Lung (tissue), 12 donors: ENCODE measurements around the gene CAND1. TPM values are rescaled to one million over a fixed set of nuclear protein-coding genes. Genes with fewer than 3 reads are reported as not detected.

Experiments
- ATAC-seq: fragments of 200-7000 bp; cut with Tn5 transposase; one replicate; pipeline ENCODE4 v1.9.1; 2020; ENCODE audit warnings: moderate number of reproducible peaks; ENCODE audit not compliant: insufficient read depth, low FRiP score
- DNase-seq, 3 donors: peaks; one replicate each; pipeline ENCODE4 v3.0.0-alpha.2; 2013 to 2017
- H3K27ac ChIP-seq, 2 donors: one replicate each; pipeline ENCODE4 v1.5.1; 2013; ENCODE audit warnings: mild to moderate bottlenecking in 2 of 2, moderate library complexity in 2 of 2, control low read depth in 1 of 2, inconsistent platforms in 1 of 2, low read depth in 1 of 2, low read length in 1 of 2
- H3K27me3 ChIP-seq, 3 donors: one replicate each; pipeline ENCODE4 v1.5.1; 2013; ENCODE audit warnings: low read length in 2 of 3; ENCODE audit not compliant: control insufficient read depth in 3 of 3, insufficient read depth in 3 of 3
- H3K36me3 ChIP-seq, 4 donors: one replicate each; pipeline ENCODE4 v1.5.1; 2013; ENCODE audit warnings: low read length in 4 of 4, mild to moderate bottlenecking in 1 of 4, moderate library complexity in 1 of 4; ENCODE audit not compliant: control insufficient read depth in 4 of 4, insufficient read depth in 4 of 4
- H3K4me1 ChIP-seq, 5 donors: one replicate each; pipeline ENCODE4 v1.5.1; 2013; ENCODE audit warnings: low read length in 5 of 5, mild to moderate bottlenecking in 2 of 5, moderate library complexity in 1 of 5; ENCODE audit not compliant: control insufficient read depth in 5 of 5, insufficient read depth in 5 of 5
- H3K4me3 ChIP-seq: one replicate; pipeline ENCODE4 v1.5.1; 2013; ENCODE audit warnings: mild to moderate bottlenecking, control low read depth, moderate library complexity
- H3K9ac ChIP-seq, 2 donors: one replicate each; pipeline ENCODE4 v1.5.1; 2013; ENCODE audit warnings: low read length in 2 of 2, control low read depth in 1 of 2; ENCODE audit not compliant: insufficient read depth in 1 of 2
- H3K9me3 ChIP-seq, 4 donors: one replicate each; pipeline ENCODE4 v1.5.1; 2013; ENCODE audit warnings: low read length in 3 of 4, mild to moderate bottlenecking in 1 of 4, moderate library complexity in 1 of 4; ENCODE audit not compliant: control insufficient read depth in 4 of 4, insufficient read depth in 3 of 4
- WGBS, 2 donors: extraction: QIAGEN DNeasy Blood & Tissue Kit; methylation state at CpG; one replicate each; pipeline ENCODE4 v1.1.7; 2013; 5-methylcytosine and 5-hydroxymethylcytosine counted together
- polyA plus RNA-seq, 2 donors: library from polyadenylated mRNA; stranded (reverse); fragments of 200-250 nt; gene quantifications; one replicate each; pipeline ENCODE4 v1.2.1, GENCODE V29; 2013
- total RNA-seq, 2 donors: library from RNA; depleted of rRNA in 1 of 2; stranded (reverse); fragments of >200 nt in 1 of 2; gene quantifications; one replicate each; pipeline ENCODE4 v1.2.1, GENCODE V29; 2014 to 2021
- TF ChIP-seq, protein P1 (sequence below): IDR thresholded peaks from 2 replicates; pipeline ENCODE4 v1.5.1; 2012; ENCODE audit warnings: mild to moderate bottlenecking; ENCODE audit errors: control extremely low read depth, extremely low read depth
- donor health status: control.
- donor health status: control.
- donor health status: Bipolar disorder and iron deficiency.
- donor health status: healthy.
- donor health status: DM: yes; HTN: yes; CAD: no.

Gene CAND1
- total and polyA plus RNA-seq, 4 donors: 12.9 to 194 (median 66.0) TPM

DNA sequence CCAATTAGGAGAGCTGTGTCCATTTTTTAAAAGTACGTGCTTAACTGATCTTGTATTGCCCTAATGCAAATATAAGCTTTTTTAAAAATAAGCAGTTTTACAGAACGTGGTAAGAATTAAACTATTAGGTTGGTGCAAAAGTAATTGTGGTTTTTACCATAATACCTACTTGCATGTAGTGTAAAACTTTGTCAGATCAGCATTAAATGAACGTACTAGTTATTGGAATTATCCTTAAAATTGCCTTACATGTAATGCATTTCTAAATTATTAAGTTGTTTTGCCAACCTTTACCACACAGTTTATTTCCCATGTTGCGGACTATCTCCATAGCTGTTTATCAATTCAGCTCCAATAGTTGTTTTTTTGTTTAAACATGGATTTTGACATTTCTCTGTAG lies 10.9 kb downstream of the CAND1 start:
- 66% methylated on average over 4 of the region's 4 CpGs for WGBS, 2 donors
- Histone ChIP-seq H3K27me3 (no peaks in the 10 kb centered on the region), H3K4me3 (no peak overlapping the region), H3K9ac (no peak overlapping the region), H3K36me3 (peaks cover 2 to 10% (median 4%) of the 10 kb centered on the region in 4 donors), H3K4me1 (peaks cover 0 to 26% (median 3%) of the 10 kb centered on the region in 5 donors), H3K27ac (no peak overlapping the region), H3K9me3 (no peaks in the 10 kb centered on the region)
- DNase-seq (no peak), ATAC-seq (no peak)
- TF ChIP-seq, protein P1, sequence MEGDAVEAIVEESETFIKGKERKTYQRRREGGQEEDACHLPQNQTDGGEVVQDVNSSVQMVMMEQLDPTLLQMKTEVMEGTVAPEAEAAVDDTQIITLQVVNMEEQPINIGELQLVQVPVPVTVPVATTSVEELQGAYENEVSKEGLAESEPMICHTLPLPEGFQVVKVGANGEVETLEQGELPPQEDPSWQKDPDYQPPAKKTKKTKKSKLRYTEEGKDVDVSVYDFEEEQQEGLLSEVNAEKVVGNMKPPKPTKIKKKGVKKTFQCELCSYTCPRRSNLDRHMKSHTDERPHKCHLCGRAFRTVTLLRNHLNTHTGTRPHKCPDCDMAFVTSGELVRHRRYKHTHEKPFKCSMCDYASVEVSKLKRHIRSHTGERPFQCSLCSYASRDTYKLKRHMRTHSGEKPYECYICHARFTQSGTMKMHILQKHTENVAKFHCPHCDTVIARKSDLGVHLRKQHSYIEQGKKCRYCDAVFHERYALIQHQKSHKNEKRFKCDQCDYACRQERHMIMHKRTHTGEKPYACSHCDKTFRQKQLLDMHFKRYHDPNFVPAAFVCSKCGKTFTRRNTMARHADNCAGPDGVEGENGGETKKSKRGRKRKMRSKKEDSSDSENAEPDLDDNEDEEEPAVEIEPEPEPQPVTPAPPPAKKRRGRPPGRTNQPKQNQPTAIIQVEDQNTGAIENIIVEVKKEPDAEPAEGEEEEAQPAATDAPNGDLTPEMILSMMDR: no peak

DNA sequence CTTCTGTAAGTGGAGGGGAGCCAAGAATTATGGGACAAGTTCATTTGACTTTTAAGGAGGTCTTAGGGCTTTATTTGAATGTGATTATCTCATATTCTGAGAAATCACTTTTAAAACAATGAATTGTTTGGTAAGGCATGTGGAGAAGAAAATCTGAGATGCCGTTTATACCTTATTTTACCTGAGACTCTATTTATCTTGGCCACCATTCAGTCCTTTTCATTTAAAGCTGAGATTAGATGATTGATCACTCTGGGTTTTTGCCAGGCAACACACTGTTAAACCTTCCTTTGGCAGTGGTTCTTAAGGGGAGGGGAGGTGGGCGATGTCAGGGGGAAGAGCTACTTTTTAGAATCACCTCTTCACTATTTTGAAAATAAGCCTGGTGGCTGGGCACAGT lies 11.4 kb downstream of the CAND1 start:
- DNase-seq: no peak
- H3K27ac ChIP-seq: no peak overlapping the region
- no peaks in the 10 kb centered on the region for H3K27me3 ChIP-seq
- H3K36me3 ChIP-seq: peaks cover 2 to 10% (median 4%) of the 10 kb centered on the region in 4 donors
- H3K4me3 ChIP-seq: no peak overlapping the region
- ATAC-seq: no peak
- TF ChIP-seq, protein P1: no peak
- no peak overlapping the region for H3K9ac ChIP-seq
- no peaks in the 10 kb centered on the region for H3K9me3 ChIP-seq
- H3K4me1 ChIP-seq: peaks cover 0 to 23% (median 3%) of the 10 kb centered on the region in 5 donors
- 18 to 43% methylated on average over 2 of the region's 2 CpGs for WGBS, 2 donors

DNA sequence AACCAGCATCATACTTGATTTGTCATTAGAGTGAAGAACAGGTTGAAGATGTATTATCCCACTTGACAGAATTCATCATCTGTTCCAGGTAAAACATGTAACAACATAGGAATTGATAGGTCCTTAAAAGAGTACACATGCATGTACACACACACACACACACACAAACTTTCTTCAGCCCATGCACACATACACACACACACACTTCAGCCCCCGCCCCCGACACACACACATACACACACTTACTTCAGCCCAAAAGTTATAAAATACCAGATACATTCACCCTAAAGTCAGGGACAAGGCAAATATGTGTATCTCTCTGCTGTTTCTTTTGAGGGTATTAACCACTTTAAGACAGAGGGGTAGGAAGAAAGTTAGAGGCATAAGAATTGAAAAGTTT lies 15.4 kb downstream of the CAND1 start:
- no peak overlapping the region for H3K4me3 ChIP-seq
- H3K9me3 ChIP-seq: no peaks in the 10 kb centered on the region
- H3K36me3 ChIP-seq: peaks cover 2 to 13% (median 7%) of the 10 kb centered on the region in 4 donors
- 93 to 98% methylated on average over 2 of the region's 2 CpGs for WGBS, 2 donors
- H3K27ac ChIP-seq: no peak overlapping the region
- TF ChIP-seq, protein P1: no peak
- ATAC-seq (no peak), DNase-seq (no peak)
- H3K27me3 ChIP-seq: no peaks in the 10 kb centered on the region
- H3K9ac ChIP-seq: no peak overlapping the region
- peaks cover 0 to 9% (median 2%) of the 10 kb centered on the region in 5 donors for H3K4me1 ChIP-seq

DNA sequence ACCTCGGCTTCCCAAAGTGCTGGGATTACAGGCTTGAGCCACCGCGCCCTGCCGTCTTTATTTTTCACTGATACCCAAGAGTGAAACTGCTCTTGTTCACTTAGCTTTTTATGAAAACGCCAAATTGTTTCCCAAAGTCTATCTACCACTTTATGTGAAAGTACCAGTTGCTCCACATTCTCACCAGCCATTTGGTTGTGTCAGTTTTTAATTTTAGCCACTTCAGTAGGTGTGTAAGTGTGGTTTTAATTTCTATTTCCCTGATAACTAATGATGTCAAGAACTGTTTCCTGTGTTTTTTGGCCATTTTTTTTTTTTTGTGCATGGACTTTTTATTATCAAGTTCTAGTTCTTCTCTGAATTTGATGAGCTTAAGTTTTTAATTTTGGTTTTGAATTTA lies 17.1 kb downstream of the CAND1 start:
- ATAC-seq (no peak), DNase-seq (no peak)
- Histone ChIP-seq H3K27me3 (no peaks in the 10 kb centered on the region), H3K4me3 (no peak overlapping the region), H3K4me1 (peaks cover 0 to 6% (median 0%) of the 10 kb centered on the region in 5 donors), H3K9me3 (no peaks in the 10 kb centered on the region), H3K36me3 (peaks cover 2 to 13% (median 7%) of the 10 kb centered on the region in 4 donors), H3K27ac (no peak overlapping the region), H3K9ac (no peak overlapping the region)
- 95 to 96% methylated on average over 5 of the region's 5 CpGs for WGBS, 2 donors
- TF ChIP-seq, protein P1: no peak
